HEK293 (cell line): ENCODE measurements around the gene DNAAF5.

ENCODE experiments used
- CTCF ChIA-PET: fragments of 350-600 bp; formaldehyde crosslinking; extraction: SDS; loops from one replicate; lab custom pipeline; 2021; ENCODE audit warnings: antibody characterized with exemption; lab: Yijun Ruan, JAX
- POLR2A ChIA-PET: fragments of 300-600 bp; formaldehyde crosslinking; extraction: SDS; loops from one replicate; lab custom pipeline; 2020; ENCODE audit warnings: antibody characterized with exemption, inconsistent platforms; lab: Yijun Ruan, JAX
- H3K27ac ChIP-seq: fragments of 200-500 bp; sonication (Bioruptor generic); 2 replicates; pipeline ENCODE4 v1.5.1; 2014; ENCODE audit warnings: low read depth, low read length, control low read depth, inconsistent platforms; ENCODE audit errors: extremely low read depth
- H3K36me3 ChIP-seq, 2 experiments: fragments of 200-500 bp in 1 of 2; sonication (Bioruptor generic) in 1 of 2; 1 replicate in 1 of 2; 2 replicates in 1 of 2; pipeline ENCODE4 v1.5.1; 2014 to 2017; ENCODE audit warnings: inconsistent platforms in 2 of 2, low read length in 2 of 2; ENCODE audit not compliant: control insufficient read depth in 2 of 2, insufficient read depth in 1 of 2
- H3K4me1 ChIP-seq: fragments of 200-500 bp; sonication (Bioruptor generic); 2 replicates; pipeline ENCODE4 v1.5.1; 2014; ENCODE audit warnings: mild to moderate bottlenecking, low read length, inconsistent platforms; ENCODE audit not compliant: control insufficient read depth, insufficient read depth
- H3K4me3 ChIP-seq: 2 replicates; pipeline ENCODE4 v1.5.1; 2011; ENCODE audit warnings: low read depth, mild to moderate bottlenecking, control low read depth, low read length, moderate library complexity
- H3K9me3 ChIP-seq: fragments of 200-500 bp; sonication (Bioruptor generic); 2 replicates; pipeline ENCODE4 v1.5.1; 2014; ENCODE audit warnings: low read depth, low read length, inconsistent platforms; ENCODE audit not compliant: control insufficient read depth, insufficient read depth
- GLIS1 ChIP-seq: fragments of 450-650 bp; formaldehyde crosslinking; IDR thresholded peaks from 2 replicates; pipeline ENCODE4 v1.5.1; 2016; ENCODE audit warnings: missing biosample characterization, missing genetic modification characterization
- KLF16 ChIP-seq: fragments of 450-650 bp; formaldehyde crosslinking; IDR thresholded peaks from 2 replicates; pipeline ENCODE4 v1.5.1; 2017; ENCODE audit warnings: missing biosample characterization, missing genetic modification characterization
- PRDM10 ChIP-seq: fragments of 450-650 bp; formaldehyde crosslinking; IDR thresholded peaks from 2 replicates; pipeline ENCODE4 v1.5.1; 2016; ENCODE audit warnings: missing biosample characterization, missing genetic modification characterization
- PRDM2 ChIP-seq: fragments of 450-650 bp; formaldehyde crosslinking; IDR thresholded peaks from 2 replicates; pipeline ENCODE4 v1.5.1; 2016; ENCODE audit warnings: missing biosample characterization, missing genetic modification characterization, borderline replicate concordance
- RBAK ChIP-seq: fragments of 450-650 bp; formaldehyde crosslinking; IDR thresholded peaks from 2 replicates; pipeline ENCODE4 v1.5.1; 2016; ENCODE audit warnings: missing biosample characterization, missing genetic modification characterization
- ZEB2 ChIP-seq: fragments of 450-650 bp; formaldehyde crosslinking; IDR thresholded peaks from 2 replicates; pipeline ENCODE4 v1.5.1; 2016; ENCODE audit warnings: missing biosample characterization, missing genetic modification characterization
- ZIC2 ChIP-seq: fragments of 450-650 bp; formaldehyde crosslinking; IDR thresholded peaks from 2 replicates; pipeline ENCODE4 v1.5.1; 2016; ENCODE audit warnings: missing biosample characterization, missing genetic modification characterization
- ZNF23 ChIP-seq: fragments of 450-650 bp; formaldehyde crosslinking; IDR thresholded peaks from 2 replicates; pipeline ENCODE4 v1.5.1; 2016; ENCODE audit warnings: missing biosample characterization, missing genetic modification characterization, borderline replicate concordance
- ZNF37A ChIP-seq: fragments of 450-650 bp; IDR thresholded peaks from 2 replicates; pipeline ENCODE4 v1.5.1; 2018; ENCODE audit warnings: missing biosample characterization, missing genetic modification characterization
- ZNF561 ChIP-seq: fragments of 450-650 bp; IDR thresholded peaks from 2 replicates; pipeline ENCODE4 v1.5.1; 2018; ENCODE audit warnings: missing biosample characterization, missing genetic modification characterization, borderline replicate concordance
- ZNF624 ChIP-seq: fragments of 450-650 bp; formaldehyde crosslinking; IDR thresholded peaks from 2 replicates; pipeline ENCODE4 v1.5.1; 2017; ENCODE audit warnings: missing biosample characterization, missing genetic modification characterization
- ZNF701 ChIP-seq: fragments of 450-650 bp; formaldehyde crosslinking; IDR thresholded peaks from 2 replicates; pipeline ENCODE4 v1.5.1; 2016; ENCODE audit warnings: missing biosample characterization, missing genetic modification characterization
- ZNF704 ChIP-seq: fragments of 450-650 bp; formaldehyde crosslinking; IDR thresholded peaks from 2 replicates; pipeline ENCODE4 v1.5.1; 2016; ENCODE audit warnings: missing biosample characterization, missing genetic modification characterization
- ZNF768 ChIP-seq: fragments of 450-650 bp; formaldehyde crosslinking; IDR thresholded peaks from 2 replicates; pipeline ENCODE4 v1.5.1; 2018; ENCODE audit warnings: missing biosample characterization, mild to moderate bottlenecking, missing genetic modification characterization
- TF ChIP-seq, protein P1 (sequence below): fragments of 450-650 bp; formaldehyde crosslinking; IDR thresholded peaks from 2 replicates; pipeline ENCODE4 v1.5.1; 2016; ENCODE audit warnings: missing biosample characterization, missing genetic modification characterization

DNAAF5 gene

GRCh38 chr7:776992-777727, 50.7 kb downstream of the DNAAF5 start (continued):
- TF ChIP-seq PRDM2 (tag by site-specific recombination) (no peak), ZNF768 (tag by site-specific recombination) (no peak)

DNA sequence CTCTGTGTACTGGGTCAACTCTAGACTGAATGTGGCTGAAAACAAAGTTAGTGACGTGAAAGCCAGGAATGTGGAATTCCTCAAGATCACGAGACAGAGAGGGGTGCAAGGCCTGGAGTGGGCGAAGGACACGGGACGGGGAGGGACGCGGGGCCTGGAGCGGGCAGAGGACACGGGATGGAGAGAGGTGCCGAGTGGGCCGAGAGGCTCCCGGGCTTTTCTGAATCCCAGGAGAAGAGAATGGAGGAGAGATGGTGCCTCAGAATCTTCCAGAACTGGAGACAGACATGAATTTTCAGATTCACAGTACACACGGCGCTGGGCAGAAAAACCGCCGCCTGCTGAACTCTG, 51.2 kb downstream of the DNAAF5 start:
- Histone ChIP-seq H3K9me3 (no peaks in the 10 kb centered on the region), H3K27ac (no peak overlapping the region), H3K4me1 (no peaks in the 10 kb centered on the region), H3K4me3 (no peak overlapping the region), H3K36me3 (peaks cover 25 to 75% of the 10 kb centered on the region in 2 experiments)
- TF ChIP-seq ZNF37A (tag by site-specific recombination), result no peak
- TF ChIP-seq ZNF624 (tag by site-specific recombination), result no peak
- TF ChIP-seq, protein P1, sequence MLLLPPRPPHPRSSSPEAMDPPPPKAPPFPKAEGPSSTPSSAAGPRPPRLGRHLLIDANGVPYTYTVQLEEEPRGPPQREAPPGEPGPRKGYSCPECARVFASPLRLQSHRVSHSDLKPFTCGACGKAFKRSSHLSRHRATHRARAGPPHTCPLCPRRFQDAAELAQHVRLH (tag by site-specific recombination), result no peak
- no peak for TF ChIP-seq KLF16 (tag by site-specific recombination)
- TF ChIP-seq ZNF23 (tag by site-specific recombination), result no peak
- no peak for TF ChIP-seq GLIS1
- TF ChIP-seq ZNF561 (tag by site-specific recombination), result no peak
- no peak for TF ChIP-seq RBAK (tag by site-specific recombination)
- ChIA-PET POLR2A (no interaction called here), CTCF (interaction anchor here (0.6 kb wide), 1 partner anchor 76 kb away, joined by 3 read pairs; no protein-coding TSS in a partner anchor)

- CTCF ChIA-PET, result no interaction called here
- H3K36me3 ChIP-seq, result peaks cover 25 to 78% of the 10 kb centered on the region in 2 experiments
Observed at GRCh38 chr7:778271-778967, 51.9 kb downstream of the DNAAF5 start.

More at GRCh38 chr7:778271-778967, 51.9 kb downstream of the DNAAF5 start:
- no peak overlapping the region for H3K27ac ChIP-seq
- POLR2A ChIA-PET, result no interaction called here
- H3K4me3 ChIP-seq, result no peak overlapping the region
- no peak for TF ChIP-seq ZNF701
- TF ChIP-seq ZEB2 (tag by site-specific recombination), result no peak
- TF ChIP-seq GLIS1, result peak; percentile 42; the same call in 1 of the 2 replicates
- no peak for TF ChIP-seq ZNF704 (tag by site-specific recombination)
- no peak for TF ChIP-seq PRDM10
- TF ChIP-seq ZNF624 (tag by site-specific recombination), result no peak
- peak; percentile 100 for TF ChIP-seq ZIC2
- H3K9me3 ChIP-seq, result no peaks in the 10 kb centered on the region
- H3K4me1 ChIP-seq, result no peaks in the 10 kb centered on the region
